ENCODE data around the gene SYT12.

GRCh38 chr11:67001332-67001731, 21.6 kb upstream of the SYT12 start:
- no peak for TF ChIP-seq ZNF274 (IDR thresholded peaks at IDR 0.05; ENCODE audit: borderline replicate concordance, low read depth, low read length)
- no peak for TF ChIP-seq SREBF1 (IDR thresholded peaks at IDR 0.05; ENCODE audit: borderline replicate concordance, low read depth, low read length)
- no peak for TF ChIP-seq ZBTB11 (CRISPR knock-in tag; IDR thresholded peaks at IDR 0.05)

All from K562 (cell line).